ENCODE measurements around the gene APPL1. TPM values are rescaled to one million over a fixed set of nuclear protein-coding genes. Genes with fewer than 3 reads are reported as not detected.

The APPL1 gene
- total and polyA plus RNA-seq, 9 of the 15 experiments (the other 6 are each of a cell fraction or from before 2014, with no cell fraction given): 2.8 to 12.3 (median 7.1) TPM

GRCh38 chr3:57292159-57292896 is 64.8 kb downstream of the APPL1 start, which contains the start of gene ASB14 (continued):
- TF ChIP-seq MXI1 (IDR thresholded peaks at IDR 0.05; ENCODE audit: low read depth, low read length): no peak
- no peak for TF ChIP-seq CHD7 (IDR thresholded peaks at IDR 0.05; ENCODE audit: low read depth, low read length)
- TF ChIP-seq ZBTB1 (CRISPR knock-in tag; IDR thresholded peaks at IDR 0.05; ENCODE audit: borderline replicate concordance, low read depth): no peak
- no peak for TF ChIP-seq ZNF507 (tag; conservative IDR thresholded peaks at IDR 0.05)
- TF ChIP-seq ESRRB (CRISPR knock-in tag; IDR thresholded peaks at IDR 0.05; ENCODE audit: borderline replicate concordance): no peak
- TF ChIP-seq, protein P1, sequence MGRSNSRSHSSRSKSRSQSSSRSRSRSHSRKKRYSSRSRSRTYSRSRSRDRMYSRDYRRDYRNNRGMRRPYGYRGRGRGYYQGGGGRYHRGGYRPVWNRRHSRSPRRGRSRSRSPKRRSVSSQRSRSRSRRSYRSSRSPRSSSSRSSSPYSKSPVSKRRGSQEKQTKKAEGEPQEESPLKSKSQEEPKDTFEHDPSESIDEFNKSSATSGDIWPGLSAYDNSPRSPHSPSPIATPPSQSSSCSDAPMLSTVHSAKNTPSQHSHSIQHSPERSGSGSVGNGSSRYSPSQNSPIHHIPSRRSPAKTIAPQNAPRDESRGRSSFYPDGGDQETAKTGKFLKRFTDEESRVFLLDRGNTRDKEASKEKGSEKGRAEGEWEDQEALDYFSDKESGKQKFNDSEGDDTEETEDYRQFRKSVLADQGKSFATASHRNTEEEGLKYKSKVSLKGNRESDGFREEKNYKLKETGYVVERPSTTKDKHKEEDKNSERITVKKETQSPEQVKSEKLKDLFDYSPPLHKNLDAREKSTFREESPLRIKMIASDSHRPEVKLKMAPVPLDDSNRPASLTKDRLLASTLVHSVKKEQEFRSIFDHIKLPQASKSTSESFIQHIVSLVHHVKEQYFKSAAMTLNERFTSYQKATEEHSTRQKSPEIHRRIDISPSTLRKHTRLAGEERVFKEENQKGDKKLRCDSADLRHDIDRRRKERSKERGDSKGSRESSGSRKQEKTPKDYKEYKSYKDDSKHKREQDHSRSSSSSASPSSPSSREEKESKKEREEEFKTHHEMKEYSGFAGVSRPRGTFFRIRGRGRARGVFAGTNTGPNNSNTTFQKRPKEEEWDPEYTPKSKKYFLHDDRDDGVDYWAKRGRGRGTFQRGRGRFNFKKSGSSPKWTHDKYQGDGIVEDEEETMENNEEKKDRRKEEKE (IDR thresholded peaks at IDR 0.05; ENCODE audit: borderline replicate concordance in 1 of 2, control insufficient read depth in 1 of 2, low read depth in 2 of 2, low read length in 1 of 2): no peak
- no peak for TF ChIP-seq CSDE1 (IDR thresholded peaks at IDR 0.05)
- TF ChIP-seq ZNF23 (CRISPR knock-in tag; IDR thresholded peaks at IDR 0.05): no peak
- TF ChIP-seq ILF3 (IDR thresholded peaks at IDR 0.05; ENCODE audit: borderline replicate concordance): no peak
- TF ChIP-seq ZNF384 (IDR thresholded peaks at IDR 0.05; ENCODE audit: low read depth, low read length): no peak

Data from K562 (cell line).